Panc1 (cell line): Measurements from ENCODE around the gene MAP3K20. TPM values are rescaled to one million over a fixed set of nuclear protein-coding genes. Genes with fewer than 3 reads are reported as not detected.
A peak's percentile ranks its signal among the peaks of the same experiment; 100 is the strongest.

ENCODE experiments used
- ATAC-seq: fragments of 200-7000 bp; cut with Tn5 transposase; 2 replicates; pipeline ENCODE4 v1.9.1; 2020; ENCODE audit warnings: mild to moderate bottlenecking, moderate library complexity
- BruUV-seq: library from RNA; stranded (reverse); fragments of 400-500 nt; replicated peaks from 2 replicates; lab custom pipeline; 2021; lab: Mats Ljungman, UMichigan
- CTCF ChIA-PET: fragments of 300-600 bp; sonication (Branson Sonifier 250); formaldehyde crosslinking; loops from one replicate; lab custom pipeline; 2022; ENCODE audit warnings: antibody characterized with exemption; lab: Charles Lee
- POLR2A ChIA-PET: fragments of 300-600 bp; sonication (Branson Sonifier 250); formaldehyde crosslinking; loops from one replicate; lab custom pipeline; 2022; ENCODE audit warnings: antibody characterized with exemption; lab: Charles Lee
- DNase-seq: peaks from one replicate; pipeline ENCODE4 v3.0.0-alpha.2; 2010; ENCODE audit warnings: low read depth, low spot score
- H3K27ac ChIP-seq: 2 replicates; pipeline ENCODE4 v1.5.1; 2011; ENCODE audit warnings: mild to moderate bottlenecking, low read length, inconsistent platforms
- H3K27me3 ChIP-seq: fragments of 200-500 bp; sonication (Bioruptor generic); 2 replicates; pipeline ENCODE4 v1.6.0; 2014; ENCODE audit warnings: low read length, inconsistent platforms; ENCODE audit not compliant: control insufficient read depth, insufficient read depth
- H3K36me3 ChIP-seq: fragments of 200-500 bp; sonication (Bioruptor generic); 2 replicates; pipeline ENCODE4 v1.5.1; 2014; ENCODE audit warnings: inconsistent platforms, mild to moderate bottlenecking, low read length, moderate library complexity; ENCODE audit not compliant: control insufficient read depth, insufficient read depth
- H3K4me1 ChIP-seq: 2 replicates; pipeline ENCODE4 v1.5.1; 2011; ENCODE audit warnings: inconsistent platforms, mild to moderate bottlenecking, low read length, moderate library complexity; ENCODE audit not compliant: control insufficient read depth, insufficient read depth
- H3K4me3 ChIP-seq, 2 experiments: 2 replicates each; pipeline ENCODE4 v1.5.1; 2011 to 2012; ENCODE audit warnings: low read depth in 2 of 2, low read length in 2 of 2, mild to moderate bottlenecking in 2 of 2, inconsistent platforms in 1 of 2, moderate library complexity in 1 of 2
- H3K9me3 ChIP-seq: fragments of 200-500 bp; sonication (Bioruptor generic); 2 replicates; pipeline ENCODE4 v1.5.1; 2014; ENCODE audit warnings: low read depth, mild to moderate bottlenecking, inconsistent platforms, low read length, moderate library complexity; ENCODE audit not compliant: control insufficient read depth, insufficient read depth
- POLR2AphosphoS5 ChIP-seq: IDR thresholded peaks from 2 replicates; pipeline ENCODE4 v1.6.1; 2012; ENCODE audit warnings: mild to moderate bottlenecking, low read depth, low read length, moderate library complexity
- SIN3A ChIP-seq: IDR thresholded peaks from 2 replicates; pipeline ENCODE4 v1.6.1; 2012; ENCODE audit warnings: low read depth, mild to moderate bottlenecking, low read length, moderate library complexity, borderline replicate concordance; ENCODE audit not compliant: insufficient read depth
- TCF7L2 ChIP-seq: IDR thresholded peaks from 2 replicates; pipeline ENCODE4 v1.6.1; 2011; ENCODE audit warnings: mild to moderate bottlenecking, low read depth, low read length, inconsistent platforms
- in situ Hi-C: cut with HindIII; loops from 2 replicates; pipeline ENCODE4 v1.10.0; 2016; ENCODE audit warnings: low sequenced_read_pairs, low pct_unique_long_range_greater_than_20kb
- intact Hi-C: fragments of 100-400 bp; cut with micrococcal nuclease; formaldehyde crosslinking; loops from one replicate; pipeline ENCODE4 v1.10.0; 2022; ENCODE audit not compliant: unreplicated experiment
- total RNA-seq: library from RNA; stranded (reverse); gene quantifications from one replicate; pipeline ENCODE4 v1.2.1, GENCODE V29; 2021; ENCODE audit not compliant: unreplicated experiment
- TF ChIP-seq, protein P1 (sequence below): fragments of 450-650 bp; IDR thresholded peaks from 2 replicates; pipeline ENCODE4 v1.5.1; 2017; ENCODE audit warnings: mild to moderate bottlenecking
- TF ChIP-seq, protein P2 (sequence below), 2 experiments: IDR thresholded peaks; 2 replicates each; pipeline ENCODE4 v1.6.1; 2011 to 2012; ENCODE audit warnings: low read depth in 2 of 2, control low read depth in 1 of 2, low read length in 1 of 2, mild to moderate bottlenecking in 1 of 2, moderate library complexity in 1 of 2; ENCODE audit not compliant: insufficient read depth in 1 of 2

Gene MAP3K20
- total RNA-seq, 1 experiment from 2014 or later, result 121 TPM

GRCh38 chr2:173130496-173131465, 55.1 kb downstream of the MAP3K20 start:
- no TSS peak for BruUV-seq
- Histone ChIP-seq H3K4me1 (peaks cover 59% of the 10 kb centered on the region), H3K9me3 (no peaks in the 10 kb centered on the region), H3K36me3 (no peaks in the 10 kb centered on the region; the same call in 1 of the 2 replicates), H3K27me3 (no peaks in the 10 kb centered on the region), H3K4me3 (no peak overlapping the region), H3K27ac (peak overlapping the region; percentile 76)
- in situ Hi-C loops (no loop called here), intact Hi-C loops (no loop called here)
- ATAC-seq, result peak; percentile 72
- DNase-seq, result no peak
- ChIA-PET CTCF (no interaction called here), POLR2A (interaction anchor here (0.5 kb wide), 1 partner anchor 33 kb away, joined by 3 read pairs; no protein-coding TSS in a partner anchor)
- TF ChIP-seq, protein P1, sequence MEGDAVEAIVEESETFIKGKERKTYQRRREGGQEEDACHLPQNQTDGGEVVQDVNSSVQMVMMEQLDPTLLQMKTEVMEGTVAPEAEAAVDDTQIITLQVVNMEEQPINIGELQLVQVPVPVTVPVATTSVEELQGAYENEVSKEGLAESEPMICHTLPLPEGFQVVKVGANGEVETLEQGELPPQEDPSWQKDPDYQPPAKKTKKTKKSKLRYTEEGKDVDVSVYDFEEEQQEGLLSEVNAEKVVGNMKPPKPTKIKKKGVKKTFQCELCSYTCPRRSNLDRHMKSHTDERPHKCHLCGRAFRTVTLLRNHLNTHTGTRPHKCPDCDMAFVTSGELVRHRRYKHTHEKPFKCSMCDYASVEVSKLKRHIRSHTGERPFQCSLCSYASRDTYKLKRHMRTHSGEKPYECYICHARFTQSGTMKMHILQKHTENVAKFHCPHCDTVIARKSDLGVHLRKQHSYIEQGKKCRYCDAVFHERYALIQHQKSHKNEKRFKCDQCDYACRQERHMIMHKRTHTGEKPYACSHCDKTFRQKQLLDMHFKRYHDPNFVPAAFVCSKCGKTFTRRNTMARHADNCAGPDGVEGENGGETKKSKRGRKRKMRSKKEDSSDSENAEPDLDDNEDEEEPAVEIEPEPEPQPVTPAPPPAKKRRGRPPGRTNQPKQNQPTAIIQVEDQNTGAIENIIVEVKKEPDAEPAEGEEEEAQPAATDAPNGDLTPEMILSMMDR, result peak; percentile 14; the same call in 1 of the 2 replicates
- TF ChIP-seq, protein P2, sequence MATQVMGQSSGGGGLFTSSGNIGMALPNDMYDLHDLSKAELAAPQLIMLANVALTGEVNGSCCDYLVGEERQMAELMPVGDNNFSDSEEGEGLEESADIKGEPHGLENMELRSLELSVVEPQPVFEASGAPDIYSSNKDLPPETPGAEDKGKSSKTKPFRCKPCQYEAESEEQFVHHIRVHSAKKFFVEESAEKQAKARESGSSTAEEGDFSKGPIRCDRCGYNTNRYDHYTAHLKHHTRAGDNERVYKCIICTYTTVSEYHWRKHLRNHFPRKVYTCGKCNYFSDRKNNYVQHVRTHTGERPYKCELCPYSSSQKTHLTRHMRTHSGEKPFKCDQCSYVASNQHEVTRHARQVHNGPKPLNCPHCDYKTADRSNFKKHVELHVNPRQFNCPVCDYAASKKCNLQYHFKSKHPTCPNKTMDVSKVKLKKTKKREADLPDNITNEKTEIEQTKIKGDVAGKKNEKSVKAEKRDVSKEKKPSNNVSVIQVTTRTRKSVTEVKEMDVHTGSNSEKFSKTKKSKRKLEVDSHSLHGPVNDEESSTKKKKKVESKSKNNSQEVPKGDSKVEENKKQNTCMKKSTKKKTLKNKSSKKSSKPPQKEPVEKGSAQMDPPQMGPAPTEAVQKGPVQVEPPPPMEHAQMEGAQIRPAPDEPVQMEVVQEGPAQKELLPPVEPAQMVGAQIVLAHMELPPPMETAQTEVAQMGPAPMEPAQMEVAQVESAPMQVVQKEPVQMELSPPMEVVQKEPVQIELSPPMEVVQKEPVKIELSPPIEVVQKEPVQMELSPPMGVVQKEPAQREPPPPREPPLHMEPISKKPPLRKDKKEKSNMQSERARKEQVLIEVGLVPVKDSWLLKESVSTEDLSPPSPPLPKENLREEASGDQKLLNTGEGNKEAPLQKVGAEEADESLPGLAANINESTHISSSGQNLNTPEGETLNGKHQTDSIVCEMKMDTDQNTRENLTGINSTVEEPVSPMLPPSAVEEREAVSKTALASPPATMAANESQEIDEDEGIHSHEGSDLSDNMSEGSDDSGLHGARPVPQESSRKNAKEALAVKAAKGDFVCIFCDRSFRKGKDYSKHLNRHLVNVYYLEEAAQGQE (IDR thresholded peaks at IDR 0.05; ENCODE audit: insufficient read depth in 1 of 2, low read depth in 2 of 2, low read length in 1 of 2), result no peak
- TF ChIP-seq POLR2AphosphoS5, result no peak
- no peak for TF ChIP-seq SIN3A
- no peak for TF ChIP-seq TCF7L2

- in situ Hi-C loops, result no loop called here
- Histone ChIP-seq H3K4me3 (no peak overlapping the region), H3K36me3 (no peaks in the 10 kb centered on the region), H3K9me3 (no peaks in the 10 kb centered on the region), H3K4me1 (peaks cover 70% of the 10 kb centered on the region), H3K27me3 (no peaks in the 10 kb centered on the region), H3K27ac (peak overlapping the region; percentile 76)
- ATAC-seq, result peak; percentile 38; the same call in 1 of the 2 replicates
- ChIA-PET POLR2A (no interaction called here), CTCF (no interaction called here)
- DNase-seq, result no peak
- intact Hi-C loops, result no loop called here
- BruUV-seq, result no TSS peak
- TF ChIP-seq TCF7L2, result no peak
- TF ChIP-seq SIN3A, result no peak
- no peak for TF ChIP-seq POLR2AphosphoS5
- TF ChIP-seq, protein P1, result no peak
- TF ChIP-seq, protein P2 (IDR thresholded peaks at IDR 0.05; ENCODE audit: insufficient read depth in 1 of 2, low read depth in 2 of 2, low read length in 1 of 2), result no peak
These were observed 56.9 kb downstream of the MAP3K20 start for GRCh38 chr2:173132531-173132930.
